Ascending aorta (tissue), 2 donors: ENCODE data around the gene SPACA5. TPM values are rescaled to one million over a fixed set of nuclear protein-coding genes. Genes with fewer than 3 reads are reported as not detected.
"Not testable (repeated sequence)": the region's sequence is repeated elsewhere in the genome, so short reads cannot be mapped to it uniquely, and the experiment has no call there.

Experiments used
- DNase-seq, 2 donors: peaks; one replicate each; pipeline ENCODE4 v3.0.0-alpha.2; 2019; ENCODE audit warnings: low spot score in 2 of 2
- H3K27ac ChIP-seq, 2 donors: fragments of 200-600 bp; sonication (generic); one replicate each; pipeline ENCODE4 v1.5.1; 2016 to 2017; ENCODE audit warnings: mild to moderate bottlenecking in 1 of 2
- H3K27me3 ChIP-seq: fragments of 200-600 bp; sonication (generic); one replicate; pipeline ENCODE4 v1.5.1; 2017
- H3K36me3 ChIP-seq, 2 donors: fragments of 200-600 bp; sonication (generic); one replicate each; pipeline ENCODE4 v1.5.1; 2016
- H3K4me1 ChIP-seq, 2 donors: fragments of 200-600 bp; sonication (generic); one replicate each; pipeline ENCODE4 v1.5.1; 2016 to 2017; ENCODE audit warnings: mild to moderate bottlenecking in 1 of 2
- H3K4me3 ChIP-seq, 2 donors: fragments of 200-600 bp; sonication (generic); one replicate each; pipeline ENCODE4 v1.5.1; 2016 to 2017; ENCODE audit warnings: mild to moderate bottlenecking in 1 of 2
- H3K9me3 ChIP-seq, 2 donors: fragments of 200-600 bp; sonication (generic); one replicate each; pipeline ENCODE4 v1.5.1; 2016
- CTCF ChIP-seq, 3 experiments: fragments of 200-600 bp in 2 of 3; fragments of 450-650 bp in 1 of 3; sonication (generic) in 2 of 3; IDR thresholded peaks; one replicate each; pipeline ENCODE4 v1.5.1; 2016 to 2019; ENCODE audit warnings: antibody characterized with exemption in 3 of 3, mild to moderate bottlenecking in 1 of 3, moderate library complexity in 1 of 3
- intact Hi-C: fragments of 100-400 bp; cut with DNase I; formaldehyde crosslinking; loops from one replicate; pipeline ENCODE4 v1.15.1; 2023
- total RNA-seq: library from RNA; depleted of rRNA; stranded (reverse); fragments of >200 nt; gene quantifications from one replicate; pipeline ENCODE4 v1.1.0, GENCODE V29; 2016

SPACA5 gene
- not detected for total RNA-seq

DNA sequence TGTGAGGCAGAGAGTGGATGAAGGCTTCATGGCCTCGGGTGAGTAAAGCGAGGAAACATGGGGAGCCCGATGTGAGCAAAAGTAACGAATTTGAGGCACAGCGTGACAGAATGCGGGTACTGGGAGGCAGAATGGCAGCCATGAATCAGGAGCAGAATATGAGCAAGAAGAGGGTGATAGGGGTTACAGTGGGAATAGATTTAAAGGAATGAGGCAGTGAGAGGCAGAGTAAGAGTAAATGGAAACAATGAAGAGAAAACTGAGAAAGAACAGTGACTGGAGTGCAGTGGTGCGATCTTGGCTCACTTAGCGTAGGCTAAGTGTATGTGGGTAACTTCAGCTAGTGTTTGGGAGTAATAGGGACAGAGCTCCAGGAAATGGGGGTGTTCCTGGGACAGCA, at the start of gene SPACA5:
TSS of gene SPACA5 (plus strand) at position 301 of the 400 bp plus-strand sequence. CDS start 815 bp downstream, outside the sequence.
- H3K4me3 ChIP-seq, H3K27ac ChIP-seq, H3K36me3 ChIP-seq, H3K4me1 ChIP-seq, H3K9me3 ChIP-seq, H3K27me3 ChIP-seq, intact Hi-C loops, DNase-seq: not testable (repeated sequence)

DNA sequence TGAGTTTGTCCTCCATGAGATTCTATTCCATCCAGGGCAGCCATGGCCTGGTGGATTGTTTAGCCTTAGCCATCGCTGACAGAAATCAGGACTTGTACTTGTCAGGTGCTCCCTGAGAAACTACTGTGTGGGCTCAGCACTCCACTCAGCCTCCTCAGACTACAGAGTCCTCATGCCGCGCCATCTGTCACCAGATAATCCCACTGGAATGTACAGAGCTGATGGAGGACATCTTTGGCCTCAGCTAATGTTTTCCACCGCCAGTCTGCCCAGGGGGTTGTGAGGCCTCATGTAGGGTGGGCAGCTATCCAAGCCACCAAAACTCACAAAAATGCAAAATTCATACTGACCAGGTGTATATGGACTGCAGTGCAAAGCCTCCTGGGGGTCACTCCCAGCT, 48.6 kb upstream of the SPACA5 start:
- H3K27me3 ChIP-seq, H3K9me3 ChIP-seq, H3K4me1 ChIP-seq, H3K36me3 ChIP-seq, intact Hi-C loops, DNase-seq, H3K4me3 ChIP-seq, H3K27ac ChIP-seq: not testable (repeated sequence)

DNA sequence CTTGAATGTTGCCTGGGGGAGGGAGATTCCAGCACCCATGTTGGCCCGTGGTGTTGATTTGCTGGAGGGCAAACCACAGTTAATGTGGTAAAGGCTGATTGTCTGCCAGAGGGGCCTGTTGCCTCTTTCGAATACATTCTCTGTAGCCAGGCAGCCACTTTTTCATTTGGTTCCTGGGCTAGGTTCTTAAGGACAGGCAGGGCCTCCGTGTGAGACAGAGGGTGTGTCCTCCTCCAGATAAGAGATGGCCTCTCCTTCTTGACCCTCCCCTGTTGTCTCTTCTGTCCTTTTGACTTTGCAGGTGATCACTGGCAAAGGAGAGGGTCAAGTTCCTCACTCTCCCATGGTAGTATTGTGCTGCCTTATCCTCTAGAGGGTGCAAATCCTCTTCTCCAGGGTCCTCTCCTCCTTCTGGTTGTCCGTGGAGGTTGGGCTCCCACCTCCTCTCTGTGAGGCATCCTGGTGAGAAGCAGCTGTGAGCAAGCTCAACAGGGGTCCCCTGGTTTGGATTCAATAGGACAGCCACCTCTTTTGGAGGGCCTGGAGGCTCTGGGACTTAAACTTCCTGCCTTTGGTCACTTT, 47.9 kb upstream of the SPACA5 start:
- DNase-seq = no peak
- Histone ChIP-seq H3K9me3 (peaks cover 0 to 1% of the 10 kb centered on the region in 2 donors), H3K4me1 (no peaks in the 10 kb centered on the region), H3K36me3 (no peaks in the 10 kb centered on the region), H3K27ac (no peak overlapping the region), H3K27me3 (no peaks in the 10 kb centered on the region), H3K4me3 (no peak overlapping the region)
- intact Hi-C loops = no loop called here
- TF ChIP-seq CTCF (IDR thresholded peaks at IDR 0.05) = no peak

- no peak for TF ChIP-seq CTCF (IDR thresholded peaks at IDR 0.05)
- no peaks in the 10 kb centered on the region for H3K36me3 ChIP-seq
- DNase-seq = no peak
- intact Hi-C loops = no loop called here
- H3K27ac ChIP-seq = no peak overlapping the region
- H3K9me3 ChIP-seq = peaks cover 0 to 10% of the 10 kb centered on the region in 2 donors
- no peak overlapping the region for H3K4me3 ChIP-seq
- no peaks in the 10 kb centered on the region for H3K27me3 ChIP-seq
- no peaks in the 10 kb centered on the region for H3K4me1 ChIP-seq
Measured at GRCh38 chrX:47960406-47960805, 46.4 kb upstream of the SPACA5 start.

- H3K27me3 ChIP-seq, H3K27ac ChIP-seq, DNase-seq, H3K4me1 ChIP-seq, H3K4me3 ChIP-seq, H3K36me3 ChIP-seq, intact Hi-C loops: not testable (repeated sequence)
- peaks cover 0 to 16% of the 10 kb centered on the region in 2 donors for H3K9me3 ChIP-seq
Measured at GRCh38 chrX:47961830-47962229, 45.0 kb upstream of the SPACA5 start.

- H3K36me3 ChIP-seq, intact Hi-C loops, H3K4me3 ChIP-seq, DNase-seq, H3K27me3 ChIP-seq, H3K4me1 ChIP-seq, H3K27ac ChIP-seq: not testable (repeated sequence)
- H3K9me3 ChIP-seq = peaks cover 0 to 28% of the 10 kb centered on the region in 2 donors
Measured at GRCh38 chrX:47965526-47965925, 41.3 kb upstream of the SPACA5 start.

DNA sequence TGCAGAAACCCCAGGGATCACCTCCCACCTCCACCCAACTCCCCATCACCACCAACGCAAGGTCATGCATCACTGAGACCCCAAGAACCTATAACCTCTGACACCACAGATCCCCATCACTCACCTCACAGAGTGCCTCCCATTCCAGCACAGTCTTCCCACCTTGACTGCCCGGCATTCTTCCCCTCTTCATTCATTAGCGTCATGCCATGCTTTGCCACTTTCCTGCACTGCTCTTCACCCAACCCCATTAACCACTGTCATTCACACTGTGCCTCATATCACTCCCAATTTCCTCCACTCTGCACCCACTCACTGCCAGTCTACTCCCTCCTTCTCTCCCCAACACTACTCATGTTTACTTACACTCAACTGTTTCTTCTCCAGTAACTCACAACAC, 33.6 kb upstream of the SPACA5 start:
- H3K9me3 ChIP-seq = peaks cover 35 to 57% of the 10 kb centered on the region in 2 donors
- H3K27ac ChIP-seq = no peak overlapping the region
- no peaks in the 10 kb centered on the region for H3K27me3 ChIP-seq
- H3K36me3 ChIP-seq = peaks cover 13 to 21% of the 10 kb centered on the region in 2 donors
- no peak overlapping the region for H3K4me3 ChIP-seq
- no peak for TF ChIP-seq CTCF (IDR thresholded peaks at IDR 0.05)
- H3K4me1 ChIP-seq = no peaks in the 10 kb centered on the region
- intact Hi-C loops = no loop called here
- no peak for DNase-seq
